GM19452 (cell line): ENCODE results near the gene TMEM9.

ENCODE experiments used
- ATAC-seq: cut with Tn5 transposase; IDR thresholded peaks from one replicate; pipeline ENCODE4 v1.9.1; 2021; ENCODE audit not compliant: unreplicated experiment

Gene TMEM9

GRCh38 chr1:201109651-201110050, 44.6 kb downstream of the TMEM9 start:
- ATAC-seq: no peak

GRCh38 chr1:201108614-201109013, 45.7 kb downstream of the TMEM9 start:
- ATAC-seq: no peak

GRCh38 chr1:201105688-201106087, 48.6 kb downstream of the TMEM9 start:
- no peak for ATAC-seq

- ATAC-seq: no peak
Observed at GRCh38 chr1:201104141-201104540, 50.1 kb downstream of the TMEM9 start.

- no peak for ATAC-seq
Observed at GRCh38 chr1:201103666-201104065, 50.6 kb downstream of the TMEM9 start.

- ATAC-seq: no peak
Observed at GRCh38 chr1:201100169-201100930, 53.9 kb downstream of the TMEM9 start.

- no peak for ATAC-seq
Observed at GRCh38 chr1:201098992-201099677, 55.1 kb downstream of the TMEM9 start.

- ATAC-seq: no peak
Observed at GRCh38 chr1:201096977-201097856, 57.1 kb downstream of the TMEM9 start.

- ATAC-seq: no peak
Observed at GRCh38 chr1:201096041-201096461, 58.2 kb downstream of the TMEM9 start.

- ATAC-seq: no peak
Observed at GRCh38 chr1:201095581-201095980, 58.7 kb downstream of the TMEM9 start.

GRCh38 chr1:201094832-201095231, 59.4 kb downstream of the TMEM9 start:
- no peak for ATAC-seq

- ATAC-seq: no peak
Observed at GRCh38 chr1:201093962-201094361, 60.3 kb downstream of the TMEM9 start.

- no peak for ATAC-seq
Observed at GRCh38 chr1:201093561-201093960, 60.7 kb downstream of the TMEM9 start.

GRCh38 chr1:201092738-201093137, 61.5 kb downstream of the TMEM9 start:
- no peak for ATAC-seq

- no peak for ATAC-seq
Observed at GRCh38 chr1:201091256-201091655, 63.0 kb downstream of the TMEM9 start.

- ATAC-seq: no peak
Observed at GRCh38 chr1:201090541-201090940, 63.7 kb downstream of the TMEM9 start.

GRCh38 chr1:201089596-201089995, 64.7 kb downstream of the TMEM9 start:
- no peak for ATAC-seq

- no peak for ATAC-seq
Observed at GRCh38 chr1:201088901-201089525, 65.3 kb downstream of the TMEM9 start.

- no peak for ATAC-seq
Observed at GRCh38 chr1:201088395-201088794, 65.9 kb downstream of the TMEM9 start.

- no peak for ATAC-seq
Observed at GRCh38 chr1:201085902-201086735, 68.2 kb downstream of the TMEM9 start.
